GM12864 (cell line): ENCODE results near the gene NFIA.

ENCODE experiments used
- DNase-seq: peaks from one replicate; pipeline ENCODE4 v3.0.0-alpha.2; 2011; ENCODE audit warnings: low read depth
- H3K4me3 ChIP-seq: 2 replicates; pipeline ENCODE4 v1.5.1; 2011; ENCODE audit warnings: mild to moderate bottlenecking, low read depth, low read length, control low read depth
- CTCF ChIP-seq: IDR thresholded peaks from 2 replicates; pipeline ENCODE4 v1.5.1; 2011; ENCODE audit warnings: low read depth, mild to moderate bottlenecking, moderate library complexity, low read length, control low read depth, inconsistent platforms; ENCODE audit errors: missing control alignments

NFIA gene

GRCh38 chr1:61226791-61227567 is 144.6 kb downstream of the NFIA start:
- H3K4me3 ChIP-seq: no peak overlapping the region
- DNase-seq: no peak
- no peak for TF ChIP-seq CTCF

GRCh38 chr1:61227857-61228550 is 145.6 kb downstream of the NFIA start:
- DNase-seq: no peak
- TF ChIP-seq CTCF: no peak
- H3K4me3 ChIP-seq: no peak overlapping the region

- no peak overlapping the region for H3K4me3 ChIP-seq
- TF ChIP-seq CTCF: no peak
- no peak for DNase-seq
Measured at GRCh38 chr1:61230523-61230922, 148.2 kb downstream of the NFIA start.

- DNase-seq: no peak
- no peak for TF ChIP-seq CTCF
- H3K4me3 ChIP-seq: no peak overlapping the region
Measured at GRCh38 chr1:61231795-61232194, 149.4 kb downstream of the NFIA start.

GRCh38 chr1:61233121-61233660 is 150.8 kb downstream of the NFIA start:
- no peak for TF ChIP-seq CTCF
- no peak overlapping the region for H3K4me3 ChIP-seq
- peak; percentile 27 for DNase-seq

- no peak for DNase-seq
- no peak overlapping the region for H3K4me3 ChIP-seq
- no peak for TF ChIP-seq CTCF
Measured at GRCh38 chr1:61234587-61234919, 152.2 kb downstream of the NFIA start.
